OCI-LY1 (cell line): Measurements from ENCODE around the gene SCNN1B.
A peak's percentile ranks its signal among the peaks of the same experiment; 100 is the strongest.

ENCODE experiments used
- H2AFZ ChIP-seq: fragments of 200-600 bp; sonication (generic), shearing (Covaris generic); 2 replicates; pipeline ENCODE4 v1.6.0; 2014; ENCODE audit warnings: antibody characterized with exemption, mild to moderate bottlenecking, low read length
- H3F3A ChIP-seq: fragments of 200-600 bp; sonication (generic), shearing (Covaris generic); 2 replicates; pipeline ENCODE4 v1.6.0; 2014; ENCODE audit warnings: mild to moderate bottlenecking, antibody characterized with exemption, low read length, moderate library complexity; ENCODE audit not compliant: insufficient read depth
- H3K27ac ChIP-seq: fragments of 200-600 bp; sonication (generic); 2 replicates; pipeline ENCODE4 v1.5.1; 2014; ENCODE audit warnings: low read length, mixed run types, mild to moderate bottlenecking, low read depth; ENCODE audit not compliant: poor library complexity, severe bottlenecking
- H3K27me3 ChIP-seq: fragments of 200-600 bp; sonication (generic); 2 replicates; pipeline ENCODE4 v1.6.0; 2014; ENCODE audit warnings: antibody characterized with exemption, mild to moderate bottlenecking, low read length, moderate library complexity; ENCODE audit not compliant: insufficient read depth
- H3K36me3 ChIP-seq: fragments of 200-600 bp; sonication (generic); 2 replicates; pipeline ENCODE4 v1.6.1; 2014; ENCODE audit warnings: mild to moderate bottlenecking, antibody characterized with exemption, low read length, moderate library complexity, mixed read lengths; ENCODE audit not compliant: insufficient read depth
- H3K4me1 ChIP-seq: fragments of 200-600 bp; sonication (generic); 2 replicates; pipeline ENCODE4 v1.5.1; 2014; ENCODE audit warnings: mild to moderate bottlenecking, low read length, moderate library complexity; ENCODE audit not compliant: insufficient read depth, severe bottlenecking
- H3K4me2 ChIP-seq: fragments of 200-600 bp; sonication (generic), shearing (Covaris generic); 2 replicates; pipeline ENCODE4 v1.6.1; 2014; ENCODE audit warnings: low read length
- H3K4me3 ChIP-seq: fragments of 200-600 bp; sonication (generic); 2 replicates; pipeline ENCODE4 v1.5.1; 2014; ENCODE audit warnings: low read length, low read depth, mild to moderate bottlenecking, mixed read lengths; ENCODE audit not compliant: poor library complexity, severe bottlenecking
- H3K79me2 ChIP-seq: fragments of 200-600 bp; shearing (Covaris generic); 2 replicates; pipeline ENCODE4 v1.6.1; 2016; ENCODE audit warnings: mixed run types, low read length, mixed read lengths; ENCODE audit not compliant: insufficient read depth
- H3K9ac ChIP-seq: fragments of 200-600 bp; sonication (generic), shearing (Covaris generic); 2 replicates; pipeline ENCODE4 v1.6.1; 2014; ENCODE audit warnings: mild to moderate bottlenecking, low read length, mixed read lengths
- H3K9me2 ChIP-seq: fragments of 200-600 bp; sonication (generic), shearing (Covaris generic); 2 replicates; pipeline ENCODE4 v1.6.1; 2014; ENCODE audit warnings: low read depth, mild to moderate bottlenecking, low read length, mixed read lengths
- H3K9me3 ChIP-seq: fragments of 200-600 bp; shearing (Covaris generic); 2 replicates; pipeline ENCODE4 v1.6.1; 2014; ENCODE audit warnings: low read length, mixed read lengths
- H4K20me1 ChIP-seq: fragments of 200-600 bp; sonication (generic), shearing (Covaris generic); 2 replicates; pipeline ENCODE4 v1.6.0; 2016; ENCODE audit warnings: mild to moderate bottlenecking, low read length; ENCODE audit not compliant: insufficient read depth
- EZH2 ChIP-seq: fragments of 200-600 bp; sonication (generic), shearing (Covaris generic); IDR thresholded peaks from 2 replicates; pipeline ENCODE4 v1.8.0; 2017; ENCODE audit warnings: borderline replicate concordance, mixed run types, mild to moderate bottlenecking, antibody characterized with exemption, low read length, moderate library complexity, mixed read lengths
- TF ChIP-seq, protein P1 (sequence below): fragments of 200-600 bp; sonication (generic), shearing (Covaris generic); IDR thresholded peaks from 2 replicates; pipeline ENCODE4 v1.5.1; 2017; ENCODE audit warnings: mild to moderate bottlenecking, antibody characterized with exemption, low read length, moderate library complexity, mixed read lengths

The SCNN1B gene

DNA sequence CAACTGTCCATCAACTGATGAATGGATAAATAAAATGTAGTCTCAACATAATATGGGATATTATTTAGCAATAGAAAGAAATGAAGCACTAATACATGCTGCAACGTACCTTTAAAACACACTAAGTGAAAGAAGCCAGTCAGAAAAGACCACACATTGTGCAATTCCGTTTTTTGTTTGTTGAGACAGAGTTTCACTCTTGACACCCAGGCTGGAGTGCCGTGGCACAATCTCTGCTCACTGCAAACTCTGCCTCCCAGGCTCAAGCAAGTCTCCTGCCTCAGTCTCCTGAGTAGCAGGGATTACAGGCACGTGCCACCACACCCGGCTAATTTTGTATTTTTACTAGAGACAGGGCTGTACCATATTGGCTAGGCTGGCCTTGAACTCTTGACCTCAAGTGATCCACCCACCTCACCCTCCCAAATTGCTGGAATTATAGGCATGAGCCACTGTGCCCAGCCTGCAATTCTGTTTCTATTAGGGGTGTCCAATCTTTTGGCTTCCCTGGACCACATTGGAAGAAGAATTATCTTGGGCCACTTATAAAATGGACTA lies 40.1 kb downstream of the SCNN1B start:
- Histone ChIP-seq H3K4me3 (no peak overlapping the region), H2AFZ (0 out of 2 replicates have a peak overlapping the region, but pooled peaks have one; percentile 29), H3K9ac (no peak overlapping the region), H4K20me1 (no peaks in the 10 kb centered on the region), H3K4me2 (no peak overlapping the region), H3K27ac (no peak overlapping the region), H3K27me3 (no peaks in the 10 kb centered on the region), H3K36me3 (no peaks in the 10 kb centered on the region; the same call in 1 of the 2 replicates), H3K9me3 (peaks cover 5% of the 10 kb centered on the region), H3F3A (no peaks in the 10 kb centered on the region), H3K9me2 (no peaks in the 10 kb centered on the region), H3K4me1 (peaks cover 8% of the 10 kb centered on the region), H3K79me2 (no peaks in the 10 kb centered on the region)
- TF ChIP-seq, protein P1, sequence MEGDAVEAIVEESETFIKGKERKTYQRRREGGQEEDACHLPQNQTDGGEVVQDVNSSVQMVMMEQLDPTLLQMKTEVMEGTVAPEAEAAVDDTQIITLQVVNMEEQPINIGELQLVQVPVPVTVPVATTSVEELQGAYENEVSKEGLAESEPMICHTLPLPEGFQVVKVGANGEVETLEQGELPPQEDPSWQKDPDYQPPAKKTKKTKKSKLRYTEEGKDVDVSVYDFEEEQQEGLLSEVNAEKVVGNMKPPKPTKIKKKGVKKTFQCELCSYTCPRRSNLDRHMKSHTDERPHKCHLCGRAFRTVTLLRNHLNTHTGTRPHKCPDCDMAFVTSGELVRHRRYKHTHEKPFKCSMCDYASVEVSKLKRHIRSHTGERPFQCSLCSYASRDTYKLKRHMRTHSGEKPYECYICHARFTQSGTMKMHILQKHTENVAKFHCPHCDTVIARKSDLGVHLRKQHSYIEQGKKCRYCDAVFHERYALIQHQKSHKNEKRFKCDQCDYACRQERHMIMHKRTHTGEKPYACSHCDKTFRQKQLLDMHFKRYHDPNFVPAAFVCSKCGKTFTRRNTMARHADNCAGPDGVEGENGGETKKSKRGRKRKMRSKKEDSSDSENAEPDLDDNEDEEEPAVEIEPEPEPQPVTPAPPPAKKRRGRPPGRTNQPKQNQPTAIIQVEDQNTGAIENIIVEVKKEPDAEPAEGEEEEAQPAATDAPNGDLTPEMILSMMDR, result no peak
- TF ChIP-seq EZH2, result no peak

DNA sequence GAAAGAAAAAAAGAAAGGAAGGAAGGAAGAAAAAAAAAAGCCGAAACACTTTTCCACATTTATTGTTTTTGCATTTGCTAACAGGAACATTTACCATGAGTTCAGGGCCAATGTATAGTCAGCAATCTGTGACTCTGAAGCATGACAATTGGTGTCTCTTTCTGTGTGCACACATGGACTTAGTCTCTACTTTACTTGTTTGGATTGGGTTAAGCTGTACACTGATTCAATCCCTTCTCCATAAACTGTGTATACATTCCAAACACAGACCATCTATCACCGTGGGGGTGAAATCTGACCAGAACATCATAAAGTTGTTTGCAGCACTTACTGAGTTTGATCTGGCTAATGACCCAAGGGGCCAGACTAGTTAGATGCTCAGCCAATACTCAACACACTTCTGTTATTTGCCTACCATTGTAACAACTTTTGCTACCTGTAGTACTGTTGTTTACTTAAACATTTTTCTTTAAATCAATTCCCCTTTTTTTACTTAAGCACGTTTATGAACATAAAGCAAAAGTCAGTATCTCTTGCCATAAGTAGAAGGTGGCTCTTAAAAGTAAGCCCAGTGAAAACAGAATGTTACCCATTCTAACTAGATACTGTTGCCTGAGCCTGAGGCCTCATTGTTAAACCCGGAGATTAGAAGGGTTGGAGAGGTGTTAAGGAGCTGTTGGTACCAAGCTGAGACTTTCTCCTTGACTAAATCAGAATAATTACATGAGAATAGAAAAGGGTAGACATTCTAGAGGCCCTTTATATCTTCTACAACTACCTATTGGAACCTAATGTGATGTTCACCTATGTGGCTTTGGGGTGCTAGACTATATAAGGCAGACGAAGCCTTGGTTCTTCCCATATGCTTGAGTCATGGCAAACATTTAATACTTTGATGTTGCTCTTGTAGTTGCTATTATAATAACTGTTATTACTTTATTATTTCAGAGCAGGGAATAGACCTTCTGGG lies 41.8 kb downstream of the SCNN1B start:
- Histone ChIP-seq H2AFZ (no peak overlapping the region), H3K9me3 (no peaks in the 10 kb centered on the region; the same call in 1 of the 2 replicates), H3K4me2 (no peak overlapping the region), H3F3A (no peaks in the 10 kb centered on the region), H3K27ac (no peak overlapping the region), H4K20me1 (no peaks in the 10 kb centered on the region), H3K36me3 (no peaks in the 10 kb centered on the region), H3K9me2 (no peaks in the 10 kb centered on the region), H3K4me3 (no peak overlapping the region), H3K79me2 (no peaks in the 10 kb centered on the region), H3K9ac (no peak overlapping the region), H3K4me1 (no peaks in the 10 kb centered on the region), H3K27me3 (no peaks in the 10 kb centered on the region)
- TF ChIP-seq EZH2, result no peak
- TF ChIP-seq, protein P1, result no peak

DNA sequence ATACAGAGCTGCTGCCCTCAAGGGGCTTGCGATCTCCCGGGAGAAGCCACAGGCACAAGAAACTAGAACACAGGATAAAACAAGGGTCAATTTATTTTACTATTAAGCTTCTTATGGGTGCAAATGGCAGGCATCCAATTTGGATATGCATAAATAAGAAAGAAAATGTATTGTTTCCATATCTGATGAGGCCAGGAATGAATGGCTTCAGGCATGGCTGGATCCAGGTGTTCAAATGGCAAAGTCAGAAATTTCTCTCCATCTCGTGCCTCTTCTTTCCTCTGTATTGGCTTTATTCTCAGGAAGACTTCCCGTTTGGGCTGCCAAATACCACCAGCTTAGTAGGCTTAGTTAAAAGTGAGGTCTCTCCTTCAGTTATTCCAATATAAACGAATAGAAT lies 43.1 kb downstream of the SCNN1B start:
- Histone ChIP-seq H3K9me3 (no peaks in the 10 kb centered on the region), H3K27me3 (no peaks in the 10 kb centered on the region), H3K4me3 (no peak overlapping the region), H3K4me2 (no peak overlapping the region), H3K79me2 (no peaks in the 10 kb centered on the region), H3K9ac (no peak overlapping the region), H3K4me1 (no peaks in the 10 kb centered on the region), H3K9me2 (no peaks in the 10 kb centered on the region), H2AFZ (no peak overlapping the region), H4K20me1 (no peaks in the 10 kb centered on the region), H3K27ac (no peak overlapping the region), H3K36me3 (no peaks in the 10 kb centered on the region), H3F3A (no peaks in the 10 kb centered on the region)
- TF ChIP-seq, protein P1, result no peak
- TF ChIP-seq EZH2, result no peak
